HG02938 (cell line): ENCODE data around the gene PRDM5.
"Not testable (repeated sequence)": the region's sequence is repeated elsewhere in the genome, so short reads cannot be mapped to it uniquely, and the experiment has no call there.

Source experiments
- ATAC-seq: cut with Tn5 transposase; IDR thresholded peaks from one replicate; pipeline ENCODE4 v1.9.1; 2021; ENCODE audit warnings: mild to moderate bottlenecking, moderate library complexity; ENCODE audit not compliant: unreplicated experiment

PRDM5 gene

GRCh38 chr4:120664851-120665250, 257.7 kb downstream of the PRDM5 start:
- no peak for ATAC-seq

- ATAC-seq = no peak
Observed at GRCh38 chr4:120659616-120660170, 262.8 kb downstream of the PRDM5 start.

DNA sequence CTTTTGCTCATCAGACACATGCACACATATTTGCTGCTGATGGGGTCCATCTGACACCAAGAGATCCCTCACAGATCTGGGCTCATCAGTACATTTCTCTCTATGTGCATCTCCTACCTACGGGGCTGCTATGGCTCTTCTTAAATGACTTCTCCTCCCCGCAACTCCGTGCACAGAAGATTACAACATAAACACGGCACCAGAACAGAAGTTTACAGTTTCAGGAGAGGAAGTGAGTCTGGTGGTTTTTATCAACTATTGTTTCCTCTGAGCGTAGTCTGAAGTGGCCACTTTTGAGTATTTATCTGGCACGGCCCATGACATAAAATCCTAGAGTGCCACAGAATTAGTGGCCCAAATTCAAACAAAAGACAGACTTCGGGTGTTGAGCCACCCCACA, 263.8 kb downstream of the PRDM5 start:
- ATAC-seq = no peak

GRCh38 chr4:120653804-120654573, 268.5 kb downstream of the PRDM5 start:
- no peak for ATAC-seq

- not testable (repeated sequence) for ATAC-seq
Observed at GRCh38 chr4:120648336-120648735, 274.2 kb downstream of the PRDM5 start.
